ENCODE results near the gene ZNF528.

The ZNF528 gene

DNA sequence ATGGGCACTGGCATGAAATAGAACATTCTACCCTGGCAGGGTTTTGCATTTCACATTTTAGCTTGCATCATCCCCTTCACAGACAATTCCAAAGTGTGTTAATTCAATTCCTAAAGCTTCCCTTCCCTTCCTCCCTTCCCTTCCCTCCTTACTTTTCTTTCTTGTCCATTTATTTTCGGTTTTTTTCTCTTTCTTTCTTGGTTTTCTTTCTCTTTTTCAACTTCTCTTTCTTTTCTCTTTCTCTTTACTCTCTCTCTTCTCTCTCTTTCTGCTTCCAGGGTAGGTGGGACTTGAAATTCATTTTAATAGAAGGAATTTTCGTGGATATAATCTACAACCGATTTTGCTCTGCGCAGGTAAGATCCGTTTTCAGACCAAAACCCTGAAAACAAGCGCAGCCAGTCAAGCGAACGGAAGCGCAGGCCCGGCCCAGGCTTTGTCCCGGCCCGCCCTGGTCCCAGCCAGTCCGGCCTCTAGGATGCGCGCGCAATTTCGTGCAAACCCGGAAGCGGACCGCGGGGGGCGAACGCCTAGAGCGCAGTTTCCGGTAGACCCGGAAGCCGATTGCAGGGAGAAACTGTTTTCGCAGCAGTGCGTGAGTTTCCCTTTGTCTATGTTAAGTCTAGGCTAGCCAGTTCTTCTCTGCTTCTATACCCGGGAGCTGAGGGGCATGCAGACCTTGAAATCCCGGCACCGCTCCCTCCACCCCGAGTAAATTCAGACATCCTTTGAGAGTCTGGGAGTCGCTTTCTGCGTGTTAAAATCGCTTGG is at the start of gene ZNF528:
TSS of gene ZNF528 (plus strand) at position 540 of the 771 bp plus-strand sequence. CDS start 4,165 bp downstream, outside the sequence.
- peak; percentile 96 for DNase-seq (ENCODE audit: low read depth)

DNA sequence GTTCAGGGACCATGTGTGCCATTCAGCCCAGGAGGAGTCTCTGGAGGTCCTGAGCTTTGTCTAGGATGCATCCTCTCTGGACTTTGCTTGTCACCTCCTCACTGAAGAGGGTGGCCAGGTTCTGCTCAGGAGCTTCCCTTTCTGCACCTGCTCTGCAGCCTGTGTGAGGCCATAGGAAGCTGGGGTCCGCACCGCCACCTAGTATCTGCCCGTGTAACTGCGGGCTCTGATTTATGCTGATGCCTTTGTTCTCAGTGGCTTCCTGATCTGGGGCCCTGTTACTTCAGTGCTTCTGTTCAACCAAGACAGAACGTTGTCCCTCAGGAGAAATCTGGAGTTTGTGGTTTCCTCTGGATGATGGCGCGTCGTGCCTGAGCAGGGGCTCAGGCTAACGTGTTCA is 46.1 kb upstream of the ZNF528 start:
- DNase-seq (ENCODE audit: low read depth): no peak

DNA sequence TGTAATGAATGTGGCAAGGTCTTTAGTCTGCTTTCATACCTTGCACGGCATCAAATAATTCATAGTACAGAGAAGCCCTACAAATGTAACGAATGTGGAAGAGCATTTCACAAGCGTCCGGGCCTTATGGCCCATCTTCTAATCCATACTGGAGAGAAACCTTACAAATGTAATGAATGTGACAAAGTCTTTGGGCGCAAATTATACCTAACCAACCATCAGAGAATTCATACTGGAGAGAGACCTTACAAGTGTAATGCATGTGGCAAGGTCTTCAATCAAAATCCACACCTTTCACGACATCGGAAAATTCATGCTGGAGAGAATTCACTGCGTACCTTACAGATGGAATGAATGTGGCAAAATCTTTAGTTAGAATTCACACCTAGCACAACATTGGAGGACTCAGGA is 31.2 kb upstream of the ZNF528 start:
- no peak for DNase-seq (ENCODE audit: low read depth)

DNA sequence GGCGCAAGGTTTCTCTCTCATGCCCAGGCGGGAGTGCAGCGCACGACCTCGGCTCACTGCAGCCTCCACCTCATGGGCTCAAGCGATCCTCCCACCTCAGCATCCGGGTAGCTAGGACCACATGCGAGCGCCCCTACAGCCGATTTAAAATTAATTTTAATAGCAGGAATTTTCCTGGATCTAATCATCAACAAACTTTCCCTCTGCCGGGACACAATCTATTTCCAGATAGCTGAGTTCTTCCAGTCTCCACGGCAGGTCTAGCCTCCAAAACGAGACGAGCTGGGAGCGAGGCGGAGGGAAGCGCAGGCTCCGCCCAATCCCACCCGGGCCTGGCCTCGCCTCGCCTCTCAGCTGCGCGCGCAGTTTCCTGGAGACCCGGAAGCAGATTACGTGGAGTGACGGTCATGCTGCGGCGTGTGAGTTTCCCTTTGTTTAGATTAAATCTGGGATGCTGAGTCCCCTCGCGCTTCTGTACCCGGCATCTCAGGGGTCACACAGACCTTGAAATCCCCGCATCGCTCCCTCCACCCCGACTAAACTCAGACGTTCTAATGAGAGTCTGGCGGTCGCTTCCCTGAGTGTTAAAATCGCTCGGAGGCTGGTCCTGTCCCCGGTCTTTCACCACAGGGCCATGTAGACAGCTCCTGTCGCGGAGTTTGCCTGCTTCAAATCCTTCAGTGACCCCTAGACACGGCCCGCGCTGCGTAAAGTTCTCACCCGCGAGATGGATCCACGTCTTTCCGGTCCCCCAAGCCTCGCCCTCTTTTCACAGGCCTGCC is 27.9 kb upstream of the ZNF528 start, which contains the start of gene ZNF880:
TSS of gene ZNF880 (plus strand) at position 365 of the 782 bp plus-strand sequence. CDS start at position 408, 43 bp downstream.
- DNase-seq (ENCODE audit: low read depth): peak; percentile 93

DNA sequence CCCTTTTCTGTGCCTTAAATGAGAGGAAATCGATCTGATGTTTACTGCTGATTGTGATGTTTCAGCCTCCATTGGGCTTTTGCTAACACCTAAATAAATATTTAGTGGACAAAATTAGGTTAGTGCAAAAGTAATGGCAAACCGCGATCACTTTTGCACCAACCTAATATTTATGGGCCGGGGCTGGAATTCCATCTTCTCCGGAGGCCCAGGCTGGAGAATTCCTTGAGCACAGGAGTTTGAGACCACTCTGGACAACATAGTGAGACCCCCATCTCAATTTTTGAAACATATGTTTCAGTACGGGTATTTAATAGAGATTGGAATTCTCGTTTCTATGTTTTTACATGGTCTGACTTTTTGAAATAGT is 27.3 kb upstream of the ZNF528 start:
- no peak for DNase-seq (ENCODE audit: low read depth)

DNA sequence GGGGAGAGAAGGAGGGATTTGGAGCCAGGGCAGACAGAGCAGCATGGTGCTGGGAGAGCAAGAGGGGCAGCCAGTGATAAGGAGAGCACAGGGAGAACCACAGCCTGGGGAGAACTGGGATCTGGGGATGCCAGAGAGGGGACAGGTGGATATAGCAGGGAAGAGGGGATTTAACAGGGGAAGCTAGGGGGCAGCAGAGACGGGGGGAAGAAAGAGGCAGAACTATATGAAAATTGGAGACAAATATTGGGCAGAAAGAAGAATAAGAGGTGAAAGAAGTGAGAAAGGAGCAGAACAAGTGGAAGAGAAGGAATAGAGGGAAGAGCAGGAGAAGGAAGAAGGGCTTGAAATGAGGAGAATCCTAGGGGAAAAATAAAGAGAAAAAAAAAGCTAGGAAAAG is 6.5 kb upstream of the ZNF528 start:
- DNase-seq (ENCODE audit: low read depth): no peak

DNA sequence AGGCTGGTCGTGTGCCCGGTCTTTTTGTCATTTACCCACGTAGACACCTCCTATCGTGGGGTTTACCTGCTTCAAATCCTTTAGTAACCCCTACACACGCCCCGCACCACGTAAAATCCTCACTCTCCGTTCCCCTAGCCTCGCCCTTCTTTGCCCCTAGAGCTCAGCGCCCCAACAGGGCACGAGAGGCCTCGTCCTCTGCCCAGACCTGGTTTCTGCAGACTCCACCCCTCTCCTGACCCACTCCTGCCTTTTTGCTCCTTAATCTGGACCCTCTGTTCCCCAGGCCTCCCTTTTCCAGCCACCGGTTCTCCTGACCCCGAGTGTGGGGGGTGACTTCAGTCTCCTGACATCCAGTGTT is 412 bp downstream of the ZNF528 start:
- DNase-seq (ENCODE audit: low read depth): no peak

DNA sequence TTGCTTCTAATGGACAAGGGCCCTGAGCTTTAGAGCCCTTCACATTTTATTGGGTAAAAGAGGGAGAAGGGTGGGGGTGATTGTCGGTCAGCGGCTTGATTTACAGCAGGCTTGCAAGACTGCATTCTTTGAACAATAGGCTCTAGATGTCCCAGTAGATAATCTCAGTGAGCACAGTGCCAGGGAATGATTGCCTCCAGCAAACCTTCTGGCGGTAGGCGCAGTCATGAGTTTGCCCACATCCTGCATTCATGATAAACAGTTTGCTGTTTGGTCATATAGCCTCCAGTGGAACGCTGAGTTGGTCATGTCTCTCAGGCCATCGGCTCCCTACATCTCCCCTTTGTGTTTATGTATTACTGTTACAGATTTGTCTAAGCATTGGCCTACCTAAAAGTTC is 12.6 kb downstream of the ZNF528 start:
- DNase-seq (ENCODE audit: low read depth): no peak

DNA sequence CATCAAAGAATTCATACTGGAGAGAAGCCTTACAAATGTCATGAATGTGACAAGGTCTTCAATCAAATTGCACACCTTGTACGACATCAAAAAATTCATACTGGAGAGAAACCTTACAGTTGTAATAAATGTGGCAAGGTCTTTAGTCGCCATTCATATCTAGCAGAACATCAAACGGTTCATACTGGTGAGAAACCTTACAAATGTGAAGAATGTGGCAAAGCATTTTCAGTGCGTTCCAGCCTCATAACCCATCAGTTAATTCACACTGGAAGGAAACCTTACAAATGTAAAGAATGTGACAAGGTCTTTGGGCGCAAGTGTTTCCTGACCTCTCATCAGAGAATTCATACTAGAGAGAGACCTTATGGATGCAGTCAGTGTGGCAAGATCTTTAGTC is 18.1 kb downstream of the ZNF528 start:
- DNase-seq (ENCODE audit: low read depth): no peak

DNA sequence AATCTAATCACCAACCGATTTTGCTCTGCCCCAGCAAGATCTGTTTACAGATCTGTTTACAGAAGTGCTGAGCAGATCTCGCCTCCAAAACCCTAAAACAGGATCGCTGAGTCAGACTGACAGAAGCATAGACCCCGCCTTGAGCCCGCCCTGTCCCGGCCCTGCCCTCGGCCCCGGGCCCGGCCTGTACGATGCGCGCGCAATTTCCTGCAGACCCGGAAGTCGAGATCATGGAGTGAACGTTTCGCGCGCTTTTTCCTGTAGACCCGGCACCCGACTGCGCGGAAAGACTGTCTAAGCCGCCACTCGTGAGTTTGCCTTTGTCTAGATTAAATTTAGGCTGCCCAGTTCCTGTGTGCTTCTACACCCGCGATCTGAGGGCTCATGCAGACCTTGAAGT is 31.3 kb downstream of the ZNF528 start, which contains the start of gene ZNF534:
TSS of gene ZNF534 (plus strand) at position 212 of the 400 bp plus-strand sequence. CDS start 2,327 bp downstream, outside the sequence.
- no peak for DNase-seq (ENCODE audit: low read depth)

DNA sequence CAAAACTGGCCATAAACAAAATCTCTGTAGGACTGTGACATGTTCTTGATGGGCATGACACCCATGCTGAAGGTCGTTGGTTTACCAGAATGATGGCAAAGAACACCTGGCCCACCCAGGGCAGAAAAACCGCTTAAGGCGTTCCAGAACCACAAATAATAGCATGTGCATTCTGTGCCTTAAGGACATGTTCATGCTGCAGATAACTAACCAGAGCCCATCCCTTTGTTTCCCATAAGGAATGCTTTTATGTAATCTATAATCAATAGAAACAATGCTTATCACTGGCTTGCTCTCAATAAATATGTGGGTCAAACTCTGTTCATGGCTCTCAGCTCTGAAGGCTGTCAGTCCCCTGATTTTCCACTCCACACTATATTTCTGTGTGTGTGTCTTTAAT is 44.5 kb downstream of the ZNF528 start:
- DNase-seq (ENCODE audit: low read depth): no peak

DNA sequence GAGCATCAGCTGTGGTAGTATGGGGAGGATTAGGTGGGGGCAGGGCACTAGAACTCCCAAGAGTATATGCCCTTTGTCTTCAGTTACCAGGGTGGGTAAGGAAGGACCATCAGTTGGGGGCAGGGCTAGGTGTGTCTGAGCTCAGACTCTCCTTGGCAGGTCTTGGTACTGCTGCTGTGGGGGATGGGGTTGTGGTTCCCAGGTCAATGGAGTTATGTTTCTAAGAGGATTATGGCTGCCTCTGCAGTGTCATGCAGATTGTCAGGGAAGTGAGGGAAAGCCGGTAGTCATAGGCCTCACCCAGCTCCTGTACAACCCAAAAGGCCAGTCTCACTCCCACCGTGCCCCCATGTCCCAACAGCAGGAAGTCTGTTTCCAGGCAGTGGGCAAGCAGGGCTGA is 46.9 kb downstream of the ZNF528 start:
- no peak for DNase-seq (ENCODE audit: low read depth)

DNA sequence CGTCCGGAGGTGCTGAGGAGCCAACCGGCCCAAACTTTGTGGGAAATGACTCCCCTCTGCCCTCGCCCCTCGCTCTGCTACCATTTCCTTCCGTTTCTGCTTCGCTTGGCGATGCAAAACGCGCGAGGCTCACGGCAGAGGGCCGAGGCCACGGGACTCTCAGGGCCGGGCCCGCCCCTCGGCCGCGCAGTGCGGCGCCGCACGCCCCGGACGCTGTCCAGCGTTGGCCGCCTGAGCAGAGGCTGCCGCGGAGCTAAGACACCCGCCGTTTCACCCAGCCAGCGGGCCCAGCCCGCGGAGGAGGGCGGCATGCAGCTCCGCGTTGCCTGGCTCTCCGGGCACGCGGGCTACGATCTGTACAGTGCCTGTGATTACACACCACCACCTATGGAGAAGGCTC is 53.6 kb downstream of the ZNF528 start:
- no peak for DNase-seq (ENCODE audit: low read depth)

DNA sequence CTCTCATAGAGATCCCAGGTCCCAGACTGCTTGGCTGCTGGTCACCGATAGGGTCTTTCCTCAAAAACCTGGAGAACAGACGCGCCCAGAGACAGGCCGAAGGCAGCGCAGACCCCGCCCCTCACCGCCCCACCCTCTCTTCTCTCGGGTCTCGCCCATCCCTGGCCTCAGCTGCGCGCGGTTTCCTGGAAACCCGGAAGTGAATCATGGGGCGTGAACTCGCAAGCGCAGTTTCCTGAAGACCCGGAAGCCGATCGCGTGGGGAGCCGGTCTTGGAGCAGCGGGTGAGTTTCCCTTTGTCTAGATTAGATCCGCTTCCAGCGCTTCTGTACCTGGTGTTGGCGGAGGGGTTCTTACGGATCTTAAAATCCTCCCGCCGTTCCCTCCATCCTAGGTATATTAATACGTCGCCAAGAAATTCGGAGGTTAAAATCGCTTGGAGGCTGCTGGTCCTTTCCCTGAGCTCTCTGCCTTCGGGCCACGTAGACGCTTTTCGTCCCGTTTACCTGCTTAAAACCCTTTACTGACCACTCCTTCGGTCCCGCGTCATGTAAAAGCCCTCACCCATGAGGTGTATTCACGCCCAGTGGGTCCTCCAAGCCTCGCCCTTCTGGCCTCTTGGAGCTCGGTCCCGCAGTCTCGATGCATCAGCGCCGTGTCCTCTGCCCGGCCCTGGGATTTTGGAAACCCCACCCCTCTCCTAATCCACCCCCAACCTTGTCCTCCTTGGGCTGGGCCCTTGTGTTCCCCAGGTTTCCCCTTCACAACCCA is 55.9 kb downstream of the ZNF528 start, which contains the start of gene ZNF578:
TSS of gene ZNF578 (plus strand) at position 230 of the 771 bp plus-strand sequence. CDS start 48,293 bp downstream, outside the sequence.
- DNase-seq (ENCODE audit: low read depth): peak; percentile 55

DNA sequence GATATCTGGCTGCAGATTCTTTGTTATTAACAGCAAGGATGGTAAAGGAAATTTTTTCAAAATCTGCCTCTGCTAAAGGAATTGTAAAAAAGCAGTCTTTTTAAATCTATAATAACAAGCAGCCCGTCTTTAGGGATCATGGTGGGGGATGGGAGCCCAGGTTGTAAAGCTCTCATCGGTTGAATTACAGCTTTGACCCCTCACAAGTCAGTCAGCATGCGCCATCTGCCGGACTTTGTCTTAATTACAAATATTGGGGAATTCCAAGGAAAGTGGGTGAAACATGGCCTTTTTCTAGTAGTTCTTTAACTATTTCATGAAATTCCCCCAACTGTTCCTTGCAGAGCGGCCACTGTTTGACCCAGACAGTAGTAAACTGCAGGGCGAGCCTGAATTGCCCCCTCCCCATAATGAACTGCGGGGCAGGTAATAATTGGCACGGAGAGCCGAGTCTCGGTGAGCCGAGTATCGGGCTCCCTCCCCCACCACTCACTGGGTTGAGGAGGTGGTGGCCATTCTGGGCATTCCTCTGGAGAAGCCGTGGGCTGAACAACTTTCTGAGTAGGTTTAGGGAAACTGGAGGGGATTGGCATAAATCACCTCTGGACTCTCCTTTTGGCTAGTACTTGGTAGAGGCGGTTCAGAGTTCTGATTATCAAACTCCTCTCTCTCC is 67.3 kb downstream of the ZNF528 start:
- no peak for DNase-seq (ENCODE audit: low read depth)

All from stimulated activated CD8-positive, alpha-beta memory T cell treated with anti-CD3 and anti-CD28 coated beads, Interleukin-4, amount 100 ng/mL, for 24 hours (primary cell).